Thyroid gland (tissue), 4 donors: ENCODE data around the gene CDHR2. TPM values are rescaled to one million over a fixed set of nuclear protein-coding genes. Genes with fewer than 3 reads are reported as not detected.
"Not testable (repeated sequence)": the region's sequence is repeated elsewhere in the genome, so short reads cannot be mapped to it uniquely, and the experiment has no call there.

Experiments used
- DNase-seq, 2 donors: peaks; one replicate each; pipeline ENCODE4 v3.0.0-alpha.2; 2019
- H3K27ac ChIP-seq, 3 donors: fragments of 200-600 bp; sonication (generic); 1 replicate in 2 of 3; 2 replicates in 1 of 3; pipeline ENCODE4 v1.5.1; 2016 to 2019; ENCODE audit warnings: mild to moderate bottlenecking in 1 of 3, moderate library complexity in 1 of 3
- H3K27me3 ChIP-seq: fragments of 200-600 bp; sonication (generic); one replicate; pipeline ENCODE4 v1.5.1; 2019
- H3K36me3 ChIP-seq, 2 donors: fragments of 200-600 bp; sonication (generic); one replicate each; pipeline ENCODE4 v1.5.1; 2016 to 2019
- H3K4me1 ChIP-seq, 2 donors: fragments of 200-600 bp; sonication (generic); one replicate each; pipeline ENCODE4 v1.5.1; 2017 to 2019
- H3K4me3 ChIP-seq, 3 donors: fragments of 200-600 bp; sonication (generic); replicated peaks in 1 of 3; 1 replicate in 2 of 3; 2 replicates in 1 of 3; pipeline ENCODE4 v1.5.1; 2016; ENCODE audit warnings: mild to moderate bottlenecking in 1 of 3
- H3K9me3 ChIP-seq: fragments of 200-600 bp; sonication (generic); one replicate; pipeline ENCODE4 v1.5.1; 2017
- POLR2A ChIP-seq, 2 donors: fragments of 450-650 bp; IDR thresholded peaks; one replicate each; pipeline ENCODE4 v1.6.1; 2017; ENCODE audit warnings: antibody characterized with exemption in 2 of 2, mild to moderate bottlenecking in 2 of 2, moderate library complexity in 1 of 2
- WGBS, 2 donors: methylation state at CpG; one replicate each; pipeline ENCODE4 v1.1.5; 2017; 5-methylcytosine and 5-hydroxymethylcytosine counted together
- intact Hi-C: fragments of 100-400 bp; cut with DNase I; formaldehyde crosslinking; loops from one replicate; pipeline ENCODE4 v1.15.1; 2023
- total RNA-seq, 4 donors: library from RNA; depleted of rRNA; stranded (reverse); fragments of >200 nt; gene quantifications; one replicate each; pipeline ENCODE4 v1.2.3, GENCODE V29; 2016
- TF ChIP-seq, protein P1 (sequence below), 6 experiments: fragments of 200-600 bp in 3 of 6; fragments of 450-650 bp in 3 of 6; sonication (generic) in 3 of 6; IDR thresholded peaks; one replicate each; pipeline ENCODE4 v1.5.1; 2016 to 2019; ENCODE audit warnings: antibody characterized with exemption in 6 of 6, mild to moderate bottlenecking in 2 of 6, inconsistent platforms in 1 of 6, moderate library complexity in 1 of 6

Gene CDHR2
- total RNA-seq, 4 donors from 2014 or later = 0.11 TPM; not detected in 3

DNA sequence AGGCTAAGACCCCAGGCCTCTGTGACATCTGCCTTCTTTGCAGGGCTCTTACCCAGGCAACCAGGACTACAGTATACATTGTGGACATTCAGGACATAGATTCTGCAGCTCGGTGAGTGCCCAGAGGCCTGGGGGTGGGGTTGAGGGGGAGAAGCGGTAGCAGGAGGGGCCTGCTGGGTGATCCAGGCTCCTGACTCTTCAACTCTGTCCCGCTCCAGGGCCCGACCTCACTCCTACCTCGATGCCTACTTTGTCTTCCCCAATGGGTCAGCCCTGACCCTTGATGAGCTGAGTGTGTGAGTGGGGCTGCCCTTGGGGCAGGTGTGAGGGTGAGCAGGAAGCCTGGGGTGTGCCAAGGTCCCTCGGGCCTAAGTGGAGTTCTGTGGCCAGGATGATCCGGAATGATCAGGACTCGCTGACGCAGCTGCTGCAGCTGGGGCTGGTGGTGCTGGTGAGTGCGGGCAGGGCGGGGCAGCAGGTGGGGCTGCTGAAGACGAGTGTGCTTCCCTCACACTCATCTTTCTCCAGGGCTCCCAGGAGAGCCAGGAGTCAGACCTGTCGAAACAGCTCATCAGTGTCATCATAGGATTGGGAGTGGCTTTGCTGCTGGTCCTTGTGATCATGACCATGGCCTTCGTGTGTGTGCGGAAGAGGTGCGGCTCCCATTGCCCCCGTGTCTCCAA lies 41.0 kb downstream of the CDHR2 start:
- no peak overlapping the region for H3K4me3 ChIP-seq
- TF ChIP-seq POLR2A (IDR thresholded peaks at IDR 0.05) = no peak
- TF ChIP-seq, protein P1, sequence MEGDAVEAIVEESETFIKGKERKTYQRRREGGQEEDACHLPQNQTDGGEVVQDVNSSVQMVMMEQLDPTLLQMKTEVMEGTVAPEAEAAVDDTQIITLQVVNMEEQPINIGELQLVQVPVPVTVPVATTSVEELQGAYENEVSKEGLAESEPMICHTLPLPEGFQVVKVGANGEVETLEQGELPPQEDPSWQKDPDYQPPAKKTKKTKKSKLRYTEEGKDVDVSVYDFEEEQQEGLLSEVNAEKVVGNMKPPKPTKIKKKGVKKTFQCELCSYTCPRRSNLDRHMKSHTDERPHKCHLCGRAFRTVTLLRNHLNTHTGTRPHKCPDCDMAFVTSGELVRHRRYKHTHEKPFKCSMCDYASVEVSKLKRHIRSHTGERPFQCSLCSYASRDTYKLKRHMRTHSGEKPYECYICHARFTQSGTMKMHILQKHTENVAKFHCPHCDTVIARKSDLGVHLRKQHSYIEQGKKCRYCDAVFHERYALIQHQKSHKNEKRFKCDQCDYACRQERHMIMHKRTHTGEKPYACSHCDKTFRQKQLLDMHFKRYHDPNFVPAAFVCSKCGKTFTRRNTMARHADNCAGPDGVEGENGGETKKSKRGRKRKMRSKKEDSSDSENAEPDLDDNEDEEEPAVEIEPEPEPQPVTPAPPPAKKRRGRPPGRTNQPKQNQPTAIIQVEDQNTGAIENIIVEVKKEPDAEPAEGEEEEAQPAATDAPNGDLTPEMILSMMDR (IDR thresholded peaks at IDR 0.05) = no peak
- H3K27ac ChIP-seq = no peak overlapping the region
- no peaks in the 10 kb centered on the region for H3K9me3 ChIP-seq
- WGBS, 2 donors = 86 to 88% methylated on average over 17 of the region's 17 CpGs
- no peaks in the 10 kb centered on the region for H3K27me3 ChIP-seq
- DNase-seq = no peak
- intact Hi-C loops = no loop called here
- no peaks in the 10 kb centered on the region for H3K4me1 ChIP-seq
- no peaks in the 10 kb centered on the region for H3K36me3 ChIP-seq

DNA sequence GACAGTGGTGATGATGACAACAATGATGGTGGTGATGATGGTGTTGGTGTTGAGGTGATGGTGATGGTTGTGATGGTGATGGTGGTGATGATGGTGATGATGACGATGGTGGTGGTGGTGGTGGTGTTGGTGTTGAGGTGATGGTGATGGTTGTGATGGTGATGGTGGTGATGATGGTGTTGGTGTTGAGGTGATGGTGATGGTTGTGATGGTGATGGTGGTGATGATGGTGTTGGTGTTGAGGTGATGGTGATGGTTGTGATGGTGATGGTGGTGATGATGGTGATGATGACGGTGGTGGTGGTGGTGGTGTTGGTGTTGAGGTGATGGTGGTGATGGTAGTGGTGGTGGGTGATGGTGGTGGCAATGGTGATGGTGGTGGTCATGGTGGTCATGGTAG lies 42.5 kb downstream of the CDHR2 start:
- H3K4me1 ChIP-seq, intact Hi-C loops: not testable (repeated sequence)
- 17 to 21% methylated on average over 2 of the region's 2 CpGs for WGBS, 2 donors

DNA sequence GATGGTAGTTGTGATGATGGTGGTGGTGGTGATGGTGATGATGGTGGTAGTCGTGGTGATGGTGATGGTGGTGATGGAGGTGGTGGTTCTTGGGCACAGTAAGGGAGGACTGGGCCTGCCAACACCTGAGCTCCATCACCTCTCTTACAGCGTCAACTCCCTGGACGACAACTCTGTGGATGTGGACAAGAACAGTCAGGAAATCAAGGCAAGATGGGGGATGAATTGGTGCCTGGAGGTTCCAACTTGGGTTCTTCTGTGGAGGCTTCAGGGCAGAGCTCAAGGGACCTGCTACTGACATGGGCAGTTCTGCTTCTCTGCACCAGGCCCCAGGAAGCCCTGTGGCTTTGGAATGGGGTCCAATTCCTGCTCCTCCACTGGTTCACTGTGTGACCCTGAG lies 43.4 kb downstream of the CDHR2 start:
- Histone ChIP-seq H3K27me3 (no peaks in the 10 kb centered on the region), H3K4me3 (no peak overlapping the region), H3K9me3 (no peaks in the 10 kb centered on the region), H3K27ac (no peak overlapping the region), H3K4me1 (no peaks in the 10 kb centered on the region), H3K36me3 (no peaks in the 10 kb centered on the region)
- TF ChIP-seq POLR2A (IDR thresholded peaks at IDR 0.05) = no peak
- TF ChIP-seq, protein P1 (IDR thresholded peaks at IDR 0.05) = no peak
- intact Hi-C loops = no loop called here
- 91 to 97% methylated on average over 3 of the region's 3 CpGs for WGBS, 2 donors
- DNase-seq = no peak

More for the DNA sequence above, 42.5 kb downstream of the CDHR2 start:
- not testable (repeated sequence) for H3K9me3 ChIP-seq, DNase-seq, H3K27ac ChIP-seq, H3K27me3 ChIP-seq, H3K4me3 ChIP-seq, H3K36me3 ChIP-seq

DNA sequence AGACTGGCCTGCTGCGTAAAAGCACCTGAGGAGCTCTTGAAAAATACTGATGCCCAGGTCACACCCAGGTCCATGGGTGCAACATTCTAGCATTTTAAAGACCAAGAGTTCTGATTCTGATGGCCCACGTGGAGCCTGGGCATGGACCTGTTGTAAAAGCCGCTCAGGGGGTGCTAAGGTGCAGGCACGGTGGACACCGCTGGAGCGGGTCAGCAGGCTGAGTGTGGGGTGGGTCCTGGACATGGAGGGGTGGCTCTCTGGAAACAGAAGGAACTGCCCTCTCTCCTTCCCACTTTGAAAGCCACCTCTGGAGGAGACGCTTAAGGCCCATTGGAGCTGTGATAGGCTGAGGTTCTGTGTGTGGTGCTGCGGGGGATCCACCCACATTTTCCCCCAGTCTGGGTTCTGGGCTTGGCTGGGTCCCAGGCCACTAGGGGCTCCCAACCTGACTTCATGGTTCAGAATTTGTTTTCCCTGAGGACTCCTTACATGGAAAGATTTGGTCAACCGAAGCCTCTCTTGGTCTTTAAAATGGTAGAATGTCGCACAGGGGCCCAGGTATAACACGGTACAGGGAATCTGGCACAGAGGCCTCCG lies 44.2 kb downstream of the CDHR2 start:
- intact Hi-C loops = no loop called here
- TF ChIP-seq, protein P1 (IDR thresholded peaks at IDR 0.05) = no peak
- no peak for TF ChIP-seq POLR2A (IDR thresholded peaks at IDR 0.05)
- Histone ChIP-seq H3K36me3 (no peaks in the 10 kb centered on the region), H3K27ac (no peak overlapping the region), H3K9me3 (no peaks in the 10 kb centered on the region), H3K4me1 (no peaks in the 10 kb centered on the region), H3K4me3 (no peak overlapping the region), H3K27me3 (no peaks in the 10 kb centered on the region)
- no peak for DNase-seq
- WGBS, 2 donors = 85 to 89% methylated on average over 12 of the region's 12 CpGs

DNA sequence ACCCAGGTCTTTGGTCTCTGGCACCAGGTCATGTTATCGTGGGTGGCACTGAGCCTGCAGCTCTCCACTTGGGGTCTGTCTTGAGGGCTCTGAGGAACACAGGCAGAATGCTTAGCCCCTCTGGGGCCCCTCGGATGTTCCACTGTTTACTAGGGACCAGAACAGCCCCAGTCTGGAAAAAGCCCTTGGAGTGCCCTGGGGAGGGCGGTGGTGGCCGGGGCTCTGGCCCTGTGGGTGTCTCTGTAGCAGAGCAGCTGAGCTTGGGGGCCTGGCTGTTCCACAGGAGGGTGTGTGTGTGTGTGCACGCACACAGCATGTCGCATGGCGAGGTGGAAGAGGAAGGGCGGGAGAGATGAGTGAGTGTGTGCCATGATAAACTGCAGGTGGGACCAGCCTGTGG lies 45.4 kb downstream of the CDHR2 start:
- Histone ChIP-seq H3K9me3 (no peaks in the 10 kb centered on the region), H3K27ac (no peak overlapping the region), H3K36me3 (no peaks in the 10 kb centered on the region), H3K4me3 (no peak overlapping the region), H3K4me1 (no peaks in the 10 kb centered on the region), H3K27me3 (no peaks in the 10 kb centered on the region)
- TF ChIP-seq POLR2A (IDR thresholded peaks at IDR 0.05) = no peak
- TF ChIP-seq, protein P1 (IDR thresholded peaks at IDR 0.05) = no peak
- WGBS, 2 donors = 87 to 91% methylated on average over 8 of the region's 8 CpGs
- intact Hi-C loops = no loop called here
- DNase-seq = no peak
